Left renal pelvis (tissue), 4 donors: ENCODE measurements around the gene RYR3. TPM values are rescaled to one million over a fixed set of nuclear protein-coding genes. Genes with fewer than 3 reads are reported as not detected.

ENCODE experiments used
- DNase-seq, 4 donors: peaks; one replicate each; pipeline ENCODE4 v3.0.0-alpha.2; 2013; ENCODE audit warnings: low read depth in 4 of 4, low spot score in 3 of 4
- polyA plus RNA-seq, 4 donors: library from polyadenylated mRNA; unstranded; fragments of 120-200 nt; gene quantifications; one replicate each; pipeline ENCODE4 v1.2.1, GENCODE V29; 2013; ENCODE audit not compliant: insufficient read length in 4 of 4

Gene RYR3
- polyA plus RNA-seq, 4 donors, result 4.0 to 13.9 (median 5.2) TPM

GRCh38 chr15:33442449-33442848, 131.7 kb downstream of the RYR3 start:
- no peak for DNase-seq

- no peak for DNase-seq
Observed at GRCh38 chr15:33443708-33444107, 132.9 kb downstream of the RYR3 start.

GRCh38 chr15:33445984-33446383, 135.2 kb downstream of the RYR3 start:
- no peak for DNase-seq

- no peak for DNase-seq
Observed at GRCh38 chr15:33448151-33448550, 137.4 kb downstream of the RYR3 start.

- DNase-seq, result no peak
Observed at GRCh38 chr15:33448961-33449606, 138.3 kb downstream of the RYR3 start.

- no peak for DNase-seq
Observed at GRCh38 chr15:33449810-33450209, 139.0 kb downstream of the RYR3 start.

- no peak for DNase-seq
Observed at GRCh38 chr15:33451385-33451784, 140.6 kb downstream of the RYR3 start.

- peak in 2 of 4 donors; percentile 28 to 34 for DNase-seq
Observed at GRCh38 chr15:33453761-33454160, 143.0 kb downstream of the RYR3 start.

GRCh38 chr15:33454346-33454745, 143.6 kb downstream of the RYR3 start:
- no peak for DNase-seq

- DNase-seq, result no peak
Observed at GRCh38 chr15:33454996-33455395, 144.2 kb downstream of the RYR3 start.

GRCh38 chr15:33458421-33458820, 147.7 kb downstream of the RYR3 start:
- no peak for DNase-seq

- no peak for DNase-seq
Observed at GRCh38 chr15:33460166-33460805, 149.5 kb downstream of the RYR3 start.

- no peak for DNase-seq
Observed at GRCh38 chr15:33461671-33462070, 150.9 kb downstream of the RYR3 start.

- no peak for DNase-seq
Observed at GRCh38 chr15:33467146-33467815, 156.5 kb downstream of the RYR3 start.

GRCh38 chr15:33467816-33468163, 157.0 kb downstream of the RYR3 start:
- DNase-seq, result no peak

- no peak for DNase-seq
Observed at GRCh38 chr15:33468740-33469139, 158.0 kb downstream of the RYR3 start.

- no peak for DNase-seq
Observed at GRCh38 chr15:33473005-33473404, 162.2 kb downstream of the RYR3 start.

- no peak for DNase-seq
Observed at GRCh38 chr15:33473714-33474113, 162.9 kb downstream of the RYR3 start.

- no peak for DNase-seq
Observed at GRCh38 chr15:33476076-33476475, 165.3 kb downstream of the RYR3 start.

GRCh38 chr15:33476908-33477307, 166.1 kb downstream of the RYR3 start:
- no peak for DNase-seq

- DNase-seq, result no peak
Observed at GRCh38 chr15:33489335-33489734, 178.6 kb downstream of the RYR3 start.

- no peak for DNase-seq
Observed at GRCh38 chr15:33490703-33491102, 179.9 kb downstream of the RYR3 start.
